Activated T-helper 2 cell treated with anti-CD3 and anti-CD28 coated beads, Interferon-gamma antibody, Interleukin-2, Interleukin-4, amounts not matched to agents 10 μg/mL and 5 μg/mL and 100 μg/mL, durations not matched to agents 14 hours and 24 hours and 36 hours (primary cell): ENCODE data around the gene RASGRP4. TPM values are rescaled to one million over a fixed set of nuclear protein-coding genes. Genes with fewer than 3 reads are reported as not detected.
"Not testable (repeated sequence)": the region's sequence is repeated elsewhere in the genome, so short reads cannot be mapped to it uniquely, and the experiment has no call there.

Source experiments
- DNase-seq: peaks from one replicate; pipeline ENCODE4 v3.0.0; 2021; ENCODE audit warnings: low spot score
- H3K27ac Mint-ChIP-seq: one replicate; pipeline ENCODE4 v1.8.0; 2021; ENCODE audit warnings: mixed read lengths
- H3K27me3 Mint-ChIP-seq: one replicate; pipeline ENCODE4 v1.8.0; 2021; ENCODE audit warnings: low read depth, mixed read lengths
- H3K36me3 Mint-ChIP-seq: one replicate; pipeline ENCODE4 v1.8.0; 2021; ENCODE audit warnings: low read depth, mixed read lengths
- H3K4me1 Mint-ChIP-seq: one replicate; pipeline ENCODE4 v1.8.0; 2021; ENCODE audit warnings: low read depth, mixed read lengths
- H3K4me3 Mint-ChIP-seq: one replicate; pipeline ENCODE4 v1.8.0; 2021; ENCODE audit warnings: low read depth, mild to moderate bottlenecking, moderate library complexity, mixed read lengths
- H3K9me3 Mint-ChIP-seq: one replicate; pipeline ENCODE4 v1.8.0; 2021; ENCODE audit warnings: mixed read lengths
- intact Hi-C: fragments of 100-400 bp; cut with micrococcal nuclease; formaldehyde crosslinking; loops from one replicate; pipeline ENCODE4 v1.15.1; 2023
- total RNA-seq: library from RNA; stranded (reverse); gene quantifications from 2 replicates; pipeline ENCODE4 v1.2.3, GENCODE V29; 2022

Gene RASGRP4
- total RNA-seq, 1 donor from 2014 or later: 20.0 TPM

- no peaks in the 10 kb centered on the region for H3K27me3 Mint-ChIP-seq
- no peak overlapping the region for H3K27ac Mint-ChIP-seq
- no peak for DNase-seq
- intact Hi-C loops: no loop called here
- peaks cover 9% of the 10 kb centered on the region for H3K36me3 Mint-ChIP-seq
- no peak overlapping the region for H3K4me3 Mint-ChIP-seq
- H3K9me3 Mint-ChIP-seq: no peaks in the 10 kb centered on the region
- H3K4me1 Mint-ChIP-seq: peaks cover 27% of the 10 kb centered on the region
Measured at GRCh38 chr19:38421856-38422255, 4.2 kb downstream of the RASGRP4 start.

- H3K27me3 Mint-ChIP-seq: no peaks in the 10 kb centered on the region
- no peak overlapping the region for H3K4me3 Mint-ChIP-seq
- DNase-seq: no peak
- H3K9me3 Mint-ChIP-seq: no peaks in the 10 kb centered on the region
- no peak overlapping the region for H3K27ac Mint-ChIP-seq
- intact Hi-C loops: no loop called here
- peaks cover 9% of the 10 kb centered on the region for H3K36me3 Mint-ChIP-seq
- peaks cover 24% of the 10 kb centered on the region for H3K4me1 Mint-ChIP-seq
Measured at GRCh38 chr19:38420935-38421334, 5.1 kb downstream of the RASGRP4 start.

GRCh38 chr19:38417544-38418506 lies 8.2 kb downstream of the RASGRP4 start:
- Mint-ChIP-seq H3K4me1 (peaks cover 22% of the 10 kb centered on the region), H3K36me3 (peaks cover 9% of the 10 kb centered on the region), H3K9me3 (no peaks in the 10 kb centered on the region), H3K27me3 (no peaks in the 10 kb centered on the region), H3K27ac (peak overlapping the region; percentile 60), H3K4me3 (peak overlapping the region; percentile 73)
- peak; percentile 67 for DNase-seq
- intact Hi-C loops: no loop called here

- no peak for DNase-seq
- Mint-ChIP-seq H3K9me3 (no peaks in the 10 kb centered on the region), H3K4me3 (peak overlapping the region; percentile 73), H3K27me3 (no peaks in the 10 kb centered on the region), H3K4me1 (peaks cover 22% of the 10 kb centered on the region), H3K36me3 (peaks cover 13% of the 10 kb centered on the region), H3K27ac (peak overlapping the region; percentile 60)
- intact Hi-C loops: no loop called here
Measured at GRCh38 chr19:38417146-38417543, 8.9 kb downstream of the RASGRP4 start.

GRCh38 chr19:38413416-38413815 lies 12.6 kb downstream of the RASGRP4 start:
- peaks cover 29% of the 10 kb centered on the region for H3K36me3 Mint-ChIP-seq

GRCh38 chr19:38412961-38413360 lies 13.1 kb downstream of the RASGRP4 start:
- intact Hi-C loops: no loop called here
- no peak overlapping the region for H3K4me3 Mint-ChIP-seq
- no peak for DNase-seq
- no peaks in the 10 kb centered on the region for H3K9me3 Mint-ChIP-seq
- H3K27me3 Mint-ChIP-seq: no peaks in the 10 kb centered on the region
- no peak overlapping the region for H3K27ac Mint-ChIP-seq
- H3K36me3 Mint-ChIP-seq: peaks cover 31% of the 10 kb centered on the region
- peaks cover 14% of the 10 kb centered on the region for H3K4me1 Mint-ChIP-seq

More at GRCh38 chr19:38413416-38413815, 12.6 kb downstream of the RASGRP4 start:
- no peaks in the 10 kb centered on the region for H3K9me3 Mint-ChIP-seq
- no peak for DNase-seq
- intact Hi-C loops: no loop called here
- H3K27me3 Mint-ChIP-seq: no peaks in the 10 kb centered on the region
- no peak overlapping the region for H3K27ac Mint-ChIP-seq
- peaks cover 16% of the 10 kb centered on the region for H3K4me1 Mint-ChIP-seq
- H3K4me3 Mint-ChIP-seq: no peak overlapping the region

- Mint-ChIP-seq H3K27me3 (no peaks in the 10 kb centered on the region), H3K9me3 (no peaks in the 10 kb centered on the region), H3K4me1 (peaks cover 9% of the 10 kb centered on the region), H3K36me3 (peaks cover 34% of the 10 kb centered on the region), H3K4me3 (no peak overlapping the region), H3K27ac (no peak overlapping the region)
- intact Hi-C loops: no loop called here
- DNase-seq: no peak
Measured at GRCh38 chr19:38412491-38412890, 13.5 kb downstream of the RASGRP4 start.

- H3K27me3 Mint-ChIP-seq, DNase-seq, H3K27ac Mint-ChIP-seq, intact Hi-C loops, H3K9me3 Mint-ChIP-seq, H3K4me3 Mint-ChIP-seq, H3K4me1 Mint-ChIP-seq: not testable (repeated sequence)
- H3K36me3 Mint-ChIP-seq: peaks cover 34% of the 10 kb centered on the region
Measured at GRCh38 chr19:38411898-38412297, 14.1 kb downstream of the RASGRP4 start.

- H3K9me3 Mint-ChIP-seq: no peaks in the 10 kb centered on the region
- H3K27me3 Mint-ChIP-seq: no peaks in the 10 kb centered on the region
- H3K4me1 Mint-ChIP-seq: no peaks in the 10 kb centered on the region
- H3K27ac Mint-ChIP-seq: no peak overlapping the region
- peaks cover 37% of the 10 kb centered on the region for H3K36me3 Mint-ChIP-seq
- intact Hi-C loops: no loop called here
- no peak overlapping the region for H3K4me3 Mint-ChIP-seq
- DNase-seq: no peak
Measured at GRCh38 chr19:38411041-38411712, 14.8 kb downstream of the RASGRP4 start.

- H3K4me1 Mint-ChIP-seq, H3K4me3 Mint-ChIP-seq, intact Hi-C loops, H3K27ac Mint-ChIP-seq, DNase-seq, H3K27me3 Mint-ChIP-seq, H3K9me3 Mint-ChIP-seq: not testable (repeated sequence)
- H3K36me3 Mint-ChIP-seq: peaks cover 39% of the 10 kb centered on the region
Measured at GRCh38 chr19:38410407-38410806, 15.6 kb downstream of the RASGRP4 start.

- Mint-ChIP-seq H3K36me3 (peaks cover 42% of the 10 kb centered on the region), H3K9me3 (no peaks in the 10 kb centered on the region), H3K27ac (no peak overlapping the region), H3K4me1 (no peaks in the 10 kb centered on the region), H3K27me3 (no peaks in the 10 kb centered on the region), H3K4me3 (no peak overlapping the region)
- intact Hi-C loops: loop anchor here (10.0 kb wide), 1 partner anchor 105 kb away; no protein-coding TSS in a partner anchor
- no peak for DNase-seq
Measured at GRCh38 chr19:38409631-38410133, 16.3 kb downstream of the RASGRP4 start.

- intact Hi-C loops: loop anchor here (10.0 kb wide), 1 partner anchor 110 kb away; no protein-coding TSS in a partner anchor
- H3K27me3 Mint-ChIP-seq: no peaks in the 10 kb centered on the region
- peak overlapping the region; percentile 30 for H3K4me3 Mint-ChIP-seq
- peaks cover 35% of the 10 kb centered on the region for H3K36me3 Mint-ChIP-seq
- DNase-seq: no peak
- no peaks in the 10 kb centered on the region for H3K9me3 Mint-ChIP-seq
- H3K27ac Mint-ChIP-seq: peak overlapping the region; percentile 50
- H3K4me1 Mint-ChIP-seq: peaks cover 6% of the 10 kb centered on the region
Measured at GRCh38 chr19:38405276-38405675, 20.7 kb downstream of the RASGRP4 start.
